HCT116 (cell line): ENCODE data around the gene MCL1. TPM values are rescaled to one million over a fixed set of nuclear protein-coding genes. Genes with fewer than 3 reads are reported as not detected.
A peak's percentile ranks its signal among the peaks of the same experiment; 100 is the strongest.
"Not testable (repeated sequence)": the region's sequence is repeated elsewhere in the genome, so short reads cannot be mapped to it uniquely, and the experiment has no call there.

Experiments used
- ATAC-seq: fragments of 200-7000 bp; cut with Tn5 transposase; 2 replicates; pipeline ENCODE4 v1.9.1; 2020; ENCODE audit warnings: mild to moderate bottlenecking, moderate library complexity
- BruUV-seq: library from RNA; stranded (reverse); fragments of 400-500 nt; replicated peaks from 2 replicates; lab custom pipeline; 2021; lab: Mats Ljungman, UMichigan
- CTCF ChIA-PET: fragments of 300-600 bp; sonication (Branson Sonifier 250); formaldehyde crosslinking; loops from one replicate; lab custom pipeline; 2021; ENCODE audit warnings: antibody characterized with exemption; lab: Charles Lee
- POLR2A ChIA-PET: fragments of 300-600, 350-600 bp; sonication (Branson Sonifier 250); formaldehyde crosslinking; loops from one replicate; lab custom pipeline; 2021; ENCODE audit warnings: antibody characterized with exemption; lab: Charles Lee
- RAD21 ChIA-PET, 2 experiments: fragments of 300-600 bp; sonication (Branson Sonifier 250); formaldehyde crosslinking; loops; one replicate each; lab custom pipeline; 2023; ENCODE audit warnings: low total read pairs in 2 of 2; ENCODE audit not compliant: uncharacterized antibody in 2 of 2, unreplicated experiment in 2 of 2, low non-redundant PET in 1 of 2; lab: Charles Lee
- DNase-seq: peaks from one replicate; pipeline ENCODE4 v3.0.0-alpha.2; 2010; ENCODE audit warnings: low read depth, low spot score
- H2AFZ ChIP-seq: fragments of 200-600 bp; shearing (Covaris generic), sonication (generic); 2 replicates; pipeline ENCODE4 v1.6.1; 2017; ENCODE audit warnings: low read depth, mixed run types, mixed read lengths, antibody characterized with exemption, low read length; ENCODE audit not compliant: poor library complexity, severe bottlenecking
- H3K27ac ChIP-seq: 2 replicates; pipeline ENCODE4 v1.5.1; 2012; ENCODE audit warnings: low read depth, low read length
- H3K27me3 ChIP-seq: fragments of 200-600 bp; sonication (generic); 2 replicates; pipeline ENCODE4 v1.6.1; 2016; ENCODE audit warnings: mixed run types, low read length, mixed read lengths; ENCODE audit not compliant: insufficient read depth
- H3K36me3 ChIP-seq, 2 experiments: fragments of 200-500 bp in 1 of 2; fragments of 200-600 bp in 1 of 2; sonication (Bioruptor generic) in 1 of 2; sonication (generic) in 1 of 2; 2 replicates each; pipeline versions ENCODE4 v1.5.1 to v1.6.1; 2014 to 2016; ENCODE audit warnings: low read length in 2 of 2, inconsistent platforms in 1 of 2, mixed read lengths in 1 of 2, mixed run types in 1 of 2; ENCODE audit not compliant: insufficient read depth in 2 of 2, control insufficient read depth in 1 of 2
- H3K4me1 ChIP-seq, 2 experiments: fragments of 200-600 bp in 1 of 2; sonication (generic) in 1 of 2; 2 replicates each; pipeline versions ENCODE4 v1.5.1 to v1.6.1; 2012 to 2017; ENCODE audit warnings: low read length in 2 of 2, inconsistent platforms in 1 of 2, mild to moderate bottlenecking in 1 of 2, mixed read lengths in 1 of 2, mixed run types in 1 of 2, moderate library complexity in 1 of 2; ENCODE audit not compliant: insufficient read depth in 2 of 2, control insufficient read depth in 1 of 2
- H3K4me2 ChIP-seq: fragments of 200-600 bp; sonication (generic); 2 replicates; pipeline ENCODE4 v1.6.1; 2017; ENCODE audit warnings: mixed run types, low read length, mixed read lengths
- H3K4me3 ChIP-seq, 2 experiments: fragments of 200-600 bp in 1 of 2; sonication (generic) in 1 of 2; replicated peaks in 1 of 2; 2 replicates each; pipeline ENCODE4 v1.5.1; 2011 to 2016; ENCODE audit warnings: low read length in 2 of 2, control low read depth in 1 of 2, low read depth in 1 of 2, mild to moderate bottlenecking in 1 of 2, mixed read lengths in 1 of 2, mixed run types in 1 of 2
- H3K79me2 ChIP-seq: fragments of 200-600 bp; sonication (generic); 2 replicates; pipeline ENCODE4 v1.6.1; 2017; ENCODE audit warnings: mild to moderate bottlenecking, mixed run types, low read length, moderate library complexity, mixed read lengths; ENCODE audit not compliant: insufficient read depth
- H3K9ac ChIP-seq: fragments of 200-600 bp; sonication (generic); 2 replicates; pipeline ENCODE4 v1.6.1; 2016; ENCODE audit warnings: low read length, mixed read lengths
- H3K9me2 ChIP-seq: fragments of 200-600 bp; sonication (generic), shearing (Covaris generic); 2 replicates; pipeline ENCODE4 v1.6.1; 2017; ENCODE audit warnings: mixed run types, mild to moderate bottlenecking, moderate library complexity; ENCODE audit not compliant: insufficient read depth
- H3K9me3 ChIP-seq, 2 experiments: fragments of 200-500 bp in 1 of 2; fragments of 200-600 bp in 1 of 2; sonication (Bioruptor generic) in 1 of 2; sonication (generic) in 1 of 2; 2 replicates each; pipeline ENCODE4 v1.6.1; 2014 to 2017; ENCODE audit warnings: low read length in 2 of 2, mixed read lengths in 2 of 2, inconsistent platforms in 1 of 2, low read depth in 1 of 2, mild to moderate bottlenecking in 1 of 2, mixed run types in 1 of 2, moderate library complexity in 1 of 2; ENCODE audit not compliant: control insufficient read depth in 1 of 2, insufficient read depth in 1 of 2
- H4K20me1 ChIP-seq: fragments of 200-600 bp; sonication (generic), shearing (Covaris generic); 2 replicates; pipeline ENCODE4 v1.6.1; 2017; ENCODE audit warnings: mixed run types, mild to moderate bottlenecking, moderate library complexity; ENCODE audit not compliant: insufficient read depth
- CBX3 ChIP-seq: IDR thresholded peaks from 2 replicates; pipeline ENCODE4 v1.6.1; 2012; ENCODE audit warnings: low read depth
- EGR1 ChIP-seq: IDR thresholded peaks from 2 replicates; pipeline ENCODE4 v1.6.1; 2012; ENCODE audit warnings: low read depth
- ELF1 ChIP-seq: IDR thresholded peaks from 2 replicates; pipeline ENCODE4 v1.6.1; 2012; ENCODE audit warnings: low read depth, borderline replicate concordance
- EZH2 ChIP-seq: fragments of 200-600 bp; sonication (generic); IDR thresholded peaks from 2 replicates; pipeline ENCODE4 v1.6.1; 2017; ENCODE audit warnings: antibody characterized with exemption, mixed run types
- JUND ChIP-seq: IDR thresholded peaks from 2 replicates; pipeline ENCODE4 v1.6.1; 2012
- POLR2AphosphoS5 ChIP-seq: IDR thresholded peaks from 2 replicates; pipeline ENCODE4 v1.6.1; 2011; ENCODE audit warnings: mild to moderate bottlenecking, low read depth, low read length, moderate library complexity
- SIN3A ChIP-seq: IDR thresholded peaks from 2 replicates; pipeline ENCODE4 v1.6.1; 2012; ENCODE audit warnings: low read depth
- SP1 ChIP-seq: IDR thresholded peaks from 2 replicates; pipeline ENCODE4 v1.6.1; 2012; ENCODE audit warnings: low read depth
- TCF7L2 ChIP-seq: IDR thresholded peaks from 2 replicates; pipeline ENCODE4 v1.7.0; 2011; ENCODE audit warnings: borderline replicate concordance, inconsistent platforms; ENCODE audit not compliant: insufficient read depth, insufficient read length; ENCODE audit errors: extremely low read depth
- YY1 ChIP-seq: IDR thresholded peaks from 2 replicates; pipeline ENCODE4 v1.6.1; 2011; ENCODE audit warnings: low read length, low read depth, moderate library complexity, mild to moderate bottlenecking; ENCODE audit not compliant: insufficient replicate concordance; ENCODE audit errors: extremely low read depth
- ZFX ChIP-seq: fragments of 450-650 bp; IDR thresholded peaks from 2 replicates; pipeline ENCODE4 v1.6.1; 2017
- ZNF274 ChIP-seq: fragments of 200-500 bp; sonication (Bioruptor generic); IDR thresholded peaks from 2 replicates; pipeline ENCODE4 v1.6.1; 2014; ENCODE audit warnings: mild to moderate bottlenecking, low read depth, low read length, inconsistent platforms
- intact Hi-C: fragments of 100-400 bp; cut with micrococcal nuclease; formaldehyde crosslinking; loops from 2 replicates; pipeline ENCODE4 v1.10.0; 2022
- total RNA-seq: library from RNA; stranded (reverse); gene quantifications from one replicate; pipeline ENCODE4 v1.2.1, GENCODE V29; 2021; ENCODE audit not compliant: unreplicated experiment
- TF ChIP-seq, protein P1 (sequence below): IDR thresholded peaks from 2 replicates; pipeline ENCODE4 v1.6.1; 2011; ENCODE audit warnings: mild to moderate bottlenecking, low read length, moderate library complexity; ENCODE audit not compliant: insufficient replicate concordance; ENCODE audit errors: extremely low read depth
- TF ChIP-seq, protein P2 (sequence below): IDR thresholded peaks from 2 replicates; pipeline ENCODE4 v1.6.1; 2012; ENCODE audit warnings: low read depth
- TF ChIP-seq, protein P3 (sequence below): IDR thresholded peaks from 2 replicates; pipeline ENCODE4 v1.6.1; 2012

The MCL1 gene
- total RNA-seq, 1 experiment from 2014 or later: 146 TPM

DNA sequence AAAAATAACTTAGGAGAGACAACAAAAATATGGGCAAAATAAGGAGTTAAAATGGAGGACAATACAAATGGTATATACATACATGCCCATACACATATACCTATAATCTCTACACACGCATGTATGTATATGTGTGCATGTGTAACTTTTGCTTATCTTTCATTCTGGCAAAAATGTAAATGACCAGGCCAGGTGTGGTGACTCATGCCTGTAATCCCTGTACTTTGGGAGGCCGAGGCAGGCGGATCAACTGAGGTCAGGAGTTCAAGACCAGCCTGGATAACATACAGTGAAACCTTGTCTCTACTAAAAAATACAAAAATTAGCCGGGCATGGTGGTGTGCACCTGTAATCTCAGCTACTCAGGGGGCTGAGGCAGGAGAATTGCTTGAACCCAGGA lies 18.9 kb upstream of the MCL1 start:
- intact Hi-C loops, H2AFZ ChIP-seq, H3K9me2 ChIP-seq, H3K79me2 ChIP-seq, DNase-seq, CTCF ChIA-PET, RAD21 ChIA-PET, H3K36me3 ChIP-seq, H3K9me3 ChIP-seq, H3K4me3 ChIP-seq: not testable (repeated sequence)
- POLR2A ChIA-PET: interaction anchor here (3.4 kb wide), 1 partner anchor 19 kb away, joined by 18 read pairs; the partner anchor contains the start of gene MCL1
- Histone ChIP-seq H3K4me2 (peak overlapping the region; percentile 41), H3K4me1 (peaks cover 7 to 40% of the 10 kb centered on the region in 2 experiments; a peak in 3 of 4 replicates)
- peak; percentile 42 for ATAC-seq
- TF ChIP-seq JUND: 0 out of 2 replicates have a peak, but pooled peaks have one; percentile 10
- peak; percentile 16; the same call in 1 of the 2 replicates for TF ChIP-seq SP1
- TF ChIP-seq, all 23 proteins: peak for 2; not testable (repeated sequence) for 21
- not testable (repeated sequence) for H3K27ac ChIP-seq, H3K27me3 ChIP-seq, H4K20me1 ChIP-seq, H3K9ac ChIP-seq, BruUV-seq

DNA sequence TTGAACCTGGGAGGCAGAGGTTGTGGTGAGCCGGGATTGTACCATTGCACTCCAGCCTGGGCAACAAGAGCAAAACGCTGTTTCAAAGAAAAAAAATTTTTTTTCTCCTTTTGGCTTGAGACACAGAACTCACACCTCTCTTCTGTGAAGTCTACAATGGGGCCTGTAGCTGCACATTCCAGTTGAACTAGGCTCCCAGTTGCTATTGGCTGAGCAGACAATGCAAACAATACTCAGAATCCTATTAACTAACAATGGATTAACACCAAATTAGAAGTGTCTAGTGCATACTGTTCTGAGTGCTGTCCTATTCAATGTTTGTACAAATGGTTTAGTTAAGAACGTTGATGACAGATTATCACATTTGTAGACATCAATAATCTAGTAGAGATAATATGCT lies 17.6 kb upstream of the MCL1 start:
- ATAC-seq (no peak), DNase-seq (no peak)
- POLR2A ChIA-PET: interaction anchor here (3.4 kb wide), 1 partner anchor 17 kb away, joined by 18 read pairs; the partner anchor contains the start of gene MCL1
- no peak overlapping the region for H3K9ac ChIP-seq
- intact Hi-C loops: no loop called here
- H3K36me3 ChIP-seq: no peaks in the 10 kb centered on the region
- H4K20me1 ChIP-seq: no peaks in the 10 kb centered on the region
- H2AFZ ChIP-seq: no peak overlapping the region
- CTCF ChIA-PET: no interaction called here
- H3K4me2 ChIP-seq: peak overlapping the region; percentile 24; the same call in 1 of the 2 replicates
- peaks cover 7 to 42% of the 10 kb centered on the region in 2 experiments; a peak in 3 of 4 replicates for H3K4me1 ChIP-seq
- no peak overlapping the region for H3K27ac ChIP-seq
- H3K27me3 ChIP-seq: no peaks in the 10 kb centered on the region
- RAD21 ChIA-PET: no interaction called here
- no peaks in the 10 kb centered on the region for H3K9me3 ChIP-seq
- no TSS peak for BruUV-seq
- no peaks in the 10 kb centered on the region for H3K79me2 ChIP-seq
- H3K9me2 ChIP-seq: no peaks in the 10 kb centered on the region
- H3K4me3 ChIP-seq: no peak overlapping the region
- TF ChIP-seq EGR1: no peak
- TF ChIP-seq EZH2: no peak
- TF ChIP-seq YY1: no peak
- TF ChIP-seq JUND: no peak
- no peak for TF ChIP-seq SP1
- TF ChIP-seq, protein P1, sequence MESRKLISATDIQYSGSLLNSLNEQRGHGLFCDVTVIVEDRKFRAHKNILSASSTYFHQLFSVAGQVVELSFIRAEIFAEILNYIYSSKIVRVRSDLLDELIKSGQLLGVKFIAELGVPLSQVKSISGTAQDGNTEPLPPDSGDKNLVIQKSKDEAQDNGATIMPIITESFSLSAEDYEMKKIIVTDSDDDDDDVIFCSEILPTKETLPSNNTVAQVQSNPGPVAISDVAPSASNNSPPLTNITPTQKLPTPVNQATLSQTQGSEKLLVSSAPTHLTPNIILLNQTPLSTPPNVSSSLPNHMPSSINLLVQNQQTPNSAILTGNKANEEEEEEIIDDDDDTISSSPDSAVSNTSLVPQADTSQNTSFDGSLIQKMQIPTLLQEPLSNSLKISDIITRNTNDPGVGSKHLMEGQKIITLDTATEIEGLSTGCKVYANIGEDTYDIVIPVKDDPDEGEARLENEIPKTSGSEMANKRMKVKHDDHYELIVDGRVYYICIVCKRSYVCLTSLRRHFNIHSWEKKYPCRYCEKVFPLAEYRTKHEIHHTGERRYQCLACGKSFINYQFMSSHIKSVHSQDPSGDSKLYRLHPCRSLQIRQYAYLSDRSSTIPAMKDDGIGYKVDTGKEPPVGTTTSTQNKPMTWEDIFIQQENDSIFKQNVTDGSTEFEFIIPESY: no peak
- TF ChIP-seq ZFX: no peak
- TF ChIP-seq CBX3: no peak
- TF ChIP-seq POLR2AphosphoS5: no peak
- TF ChIP-seq, protein P2, sequence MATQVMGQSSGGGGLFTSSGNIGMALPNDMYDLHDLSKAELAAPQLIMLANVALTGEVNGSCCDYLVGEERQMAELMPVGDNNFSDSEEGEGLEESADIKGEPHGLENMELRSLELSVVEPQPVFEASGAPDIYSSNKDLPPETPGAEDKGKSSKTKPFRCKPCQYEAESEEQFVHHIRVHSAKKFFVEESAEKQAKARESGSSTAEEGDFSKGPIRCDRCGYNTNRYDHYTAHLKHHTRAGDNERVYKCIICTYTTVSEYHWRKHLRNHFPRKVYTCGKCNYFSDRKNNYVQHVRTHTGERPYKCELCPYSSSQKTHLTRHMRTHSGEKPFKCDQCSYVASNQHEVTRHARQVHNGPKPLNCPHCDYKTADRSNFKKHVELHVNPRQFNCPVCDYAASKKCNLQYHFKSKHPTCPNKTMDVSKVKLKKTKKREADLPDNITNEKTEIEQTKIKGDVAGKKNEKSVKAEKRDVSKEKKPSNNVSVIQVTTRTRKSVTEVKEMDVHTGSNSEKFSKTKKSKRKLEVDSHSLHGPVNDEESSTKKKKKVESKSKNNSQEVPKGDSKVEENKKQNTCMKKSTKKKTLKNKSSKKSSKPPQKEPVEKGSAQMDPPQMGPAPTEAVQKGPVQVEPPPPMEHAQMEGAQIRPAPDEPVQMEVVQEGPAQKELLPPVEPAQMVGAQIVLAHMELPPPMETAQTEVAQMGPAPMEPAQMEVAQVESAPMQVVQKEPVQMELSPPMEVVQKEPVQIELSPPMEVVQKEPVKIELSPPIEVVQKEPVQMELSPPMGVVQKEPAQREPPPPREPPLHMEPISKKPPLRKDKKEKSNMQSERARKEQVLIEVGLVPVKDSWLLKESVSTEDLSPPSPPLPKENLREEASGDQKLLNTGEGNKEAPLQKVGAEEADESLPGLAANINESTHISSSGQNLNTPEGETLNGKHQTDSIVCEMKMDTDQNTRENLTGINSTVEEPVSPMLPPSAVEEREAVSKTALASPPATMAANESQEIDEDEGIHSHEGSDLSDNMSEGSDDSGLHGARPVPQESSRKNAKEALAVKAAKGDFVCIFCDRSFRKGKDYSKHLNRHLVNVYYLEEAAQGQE: no peak
- no peak for TF ChIP-seq TCF7L2
- TF ChIP-seq SIN3A: no peak
- TF ChIP-seq ELF1: no peak
- no peak for TF ChIP-seq ZNF274
- TF ChIP-seq, protein P3, sequence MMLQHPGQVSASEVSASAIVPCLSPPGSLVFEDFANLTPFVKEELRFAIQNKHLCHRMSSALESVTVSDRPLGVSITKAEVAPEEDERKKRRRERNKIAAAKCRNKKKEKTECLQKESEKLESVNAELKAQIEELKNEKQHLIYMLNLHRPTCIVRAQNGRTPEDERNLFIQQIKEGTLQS: no peak
